ENCODE results near the gene WDR62. TPM values are rescaled to one million over a fixed set of nuclear protein-coding genes. Genes with fewer than 3 reads are reported as not detected.

The WDR62 gene
- polyA plus RNA-seq, 1 experiment, result 1.2 TPM

DNA sequence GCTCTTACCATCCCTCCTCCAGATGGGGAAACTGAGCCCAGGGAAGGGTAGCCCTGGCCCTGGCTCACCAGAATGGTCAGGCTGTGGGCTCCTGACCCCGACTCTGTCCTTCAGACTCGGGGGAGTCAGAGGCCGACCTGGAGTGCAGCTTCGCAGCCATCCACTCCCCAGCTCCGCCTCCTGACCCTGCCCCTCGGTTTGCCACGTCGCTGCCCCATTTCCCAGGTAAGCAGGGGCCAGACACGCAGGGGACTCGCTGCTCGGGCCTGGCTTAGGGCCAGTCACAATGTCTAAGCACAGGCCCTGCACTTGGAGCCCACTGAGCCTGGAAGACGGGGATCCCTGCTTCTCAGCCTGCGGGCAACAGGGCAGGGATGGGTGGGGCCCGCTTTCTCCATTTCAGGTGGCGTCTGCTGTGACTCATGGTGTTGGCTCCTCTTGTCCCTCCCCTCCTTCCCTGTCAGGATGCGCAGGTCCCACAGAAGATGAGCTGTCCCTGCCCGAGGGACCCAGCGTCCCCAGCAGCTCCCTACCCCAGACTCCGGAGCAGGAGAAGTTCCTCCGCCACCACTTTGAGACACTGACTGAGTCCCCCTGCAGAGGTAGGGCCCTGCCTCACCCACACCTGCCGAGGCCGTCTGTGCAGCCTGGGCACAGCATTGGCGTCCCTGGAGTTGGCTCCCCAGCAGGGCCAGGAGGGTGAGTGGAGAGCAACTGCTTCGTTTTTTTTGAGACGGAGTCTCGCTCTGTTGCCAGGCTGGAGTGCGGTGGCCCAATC, 47.0 kb downstream of the WDR62 start:
- DNase-seq (ENCODE audit: low read depth, low spot score), result no peak
- POLR2A ChIA-PET, result no interaction called here
- H3K27me3 ChIP-seq (ENCODE audit: control insufficient read depth, insufficient read depth, low read length), result no peaks in the 10 kb centered on the region
- H3K4me3 ChIP-seq (ENCODE audit: low read depth, low read length), result no peak overlapping the region
- CTCF ChIA-PET, result no interaction called here
- TF ChIP-seq, protein P1, sequence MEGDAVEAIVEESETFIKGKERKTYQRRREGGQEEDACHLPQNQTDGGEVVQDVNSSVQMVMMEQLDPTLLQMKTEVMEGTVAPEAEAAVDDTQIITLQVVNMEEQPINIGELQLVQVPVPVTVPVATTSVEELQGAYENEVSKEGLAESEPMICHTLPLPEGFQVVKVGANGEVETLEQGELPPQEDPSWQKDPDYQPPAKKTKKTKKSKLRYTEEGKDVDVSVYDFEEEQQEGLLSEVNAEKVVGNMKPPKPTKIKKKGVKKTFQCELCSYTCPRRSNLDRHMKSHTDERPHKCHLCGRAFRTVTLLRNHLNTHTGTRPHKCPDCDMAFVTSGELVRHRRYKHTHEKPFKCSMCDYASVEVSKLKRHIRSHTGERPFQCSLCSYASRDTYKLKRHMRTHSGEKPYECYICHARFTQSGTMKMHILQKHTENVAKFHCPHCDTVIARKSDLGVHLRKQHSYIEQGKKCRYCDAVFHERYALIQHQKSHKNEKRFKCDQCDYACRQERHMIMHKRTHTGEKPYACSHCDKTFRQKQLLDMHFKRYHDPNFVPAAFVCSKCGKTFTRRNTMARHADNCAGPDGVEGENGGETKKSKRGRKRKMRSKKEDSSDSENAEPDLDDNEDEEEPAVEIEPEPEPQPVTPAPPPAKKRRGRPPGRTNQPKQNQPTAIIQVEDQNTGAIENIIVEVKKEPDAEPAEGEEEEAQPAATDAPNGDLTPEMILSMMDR (IDR thresholded peaks at IDR 0.05; ENCODE audit: low read depth, low read length), result no peak
- no peaks in the 10 kb centered on the region for H3K9me3 ChIP-seq (ENCODE audit: control insufficient read depth, insufficient read depth, low read length)
- H3K27ac ChIP-seq (ENCODE audit: low read depth, low read length), result no peak overlapping the region

DNA sequence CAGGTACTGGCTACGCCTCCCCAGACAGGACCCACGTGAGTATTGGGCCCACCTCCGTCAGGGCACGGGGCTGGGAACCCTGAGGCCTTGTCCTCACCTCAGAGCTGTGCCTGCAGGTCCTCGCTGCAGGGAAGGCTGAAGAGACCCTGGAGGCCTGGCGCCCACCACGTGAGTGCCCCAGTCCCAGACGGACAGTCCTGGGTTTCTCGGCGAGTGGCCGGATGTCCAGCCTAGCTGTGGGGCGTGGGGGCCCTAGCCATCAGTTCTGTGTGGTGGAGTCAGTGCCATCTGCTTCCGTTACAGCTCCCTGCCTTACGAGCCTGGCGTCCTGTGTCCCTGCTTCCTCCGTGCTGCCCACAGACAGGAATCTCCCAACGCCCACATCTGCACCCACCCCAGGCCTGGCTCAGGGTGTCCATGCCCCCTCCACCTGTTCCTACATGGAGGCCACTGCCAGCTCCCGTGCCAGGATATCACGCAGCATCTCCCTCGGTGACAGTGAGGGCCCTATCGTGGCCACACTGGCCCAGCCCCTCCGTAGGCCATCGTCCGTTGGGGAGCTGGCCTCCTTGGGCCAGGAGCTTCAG, 48.4 kb downstream of the WDR62 start:
- no peak overlapping the region for H3K27ac ChIP-seq (ENCODE audit: low read depth, low read length)
- no peaks in the 10 kb centered on the region for H3K9me3 ChIP-seq (ENCODE audit: control insufficient read depth, insufficient read depth, low read length)
- no peak overlapping the region for H3K4me3 ChIP-seq (ENCODE audit: low read depth, low read length)
- no peaks in the 10 kb centered on the region for H3K27me3 ChIP-seq (ENCODE audit: control insufficient read depth, insufficient read depth, low read length)
- TF ChIP-seq, protein P1 (IDR thresholded peaks at IDR 0.05; ENCODE audit: low read depth, low read length), result no peak
- DNase-seq (ENCODE audit: low read depth, low spot score), result no peak
- CTCF ChIA-PET, result interaction anchor here (1.6 kb wide), 1 partner anchor 25 kb away, joined by 4 read pairs; no protein-coding TSS in a partner anchor
- POLR2A ChIA-PET, result interaction anchor here (0.9 kb wide), 1 partner anchor 12 kb away, joined by 3 read pairs; the partner anchor contains the start of gene POLR2I

GRCh38 chr19:36103842-36104552, 49.3 kb downstream of the WDR62 start:
- ChIA-PET CTCF (interaction anchor here (1.6 kb wide), 1 partner anchor 24 kb away, joined by 4 read pairs; no protein-coding TSS in a partner anchor), POLR2A (interaction anchor here (1.6 kb wide), 1 partner anchor 11 kb away, joined by 3 read pairs; the partner anchor contains the start of gene POLR2I)
- no peak overlapping the region for H3K27ac ChIP-seq (ENCODE audit: low read depth, low read length)
- TF ChIP-seq, protein P1 (IDR thresholded peaks at IDR 0.05; ENCODE audit: low read depth, low read length), result no peak
- H3K4me3 ChIP-seq (ENCODE audit: low read depth, low read length), result no peak overlapping the region
- H3K27me3 ChIP-seq (ENCODE audit: control insufficient read depth, insufficient read depth, low read length), result no peaks in the 10 kb centered on the region
- H3K9me3 ChIP-seq (ENCODE audit: control insufficient read depth, insufficient read depth, low read length), result no peaks in the 10 kb centered on the region
- no peak for DNase-seq (ENCODE audit: low read depth, low spot score)

DNA sequence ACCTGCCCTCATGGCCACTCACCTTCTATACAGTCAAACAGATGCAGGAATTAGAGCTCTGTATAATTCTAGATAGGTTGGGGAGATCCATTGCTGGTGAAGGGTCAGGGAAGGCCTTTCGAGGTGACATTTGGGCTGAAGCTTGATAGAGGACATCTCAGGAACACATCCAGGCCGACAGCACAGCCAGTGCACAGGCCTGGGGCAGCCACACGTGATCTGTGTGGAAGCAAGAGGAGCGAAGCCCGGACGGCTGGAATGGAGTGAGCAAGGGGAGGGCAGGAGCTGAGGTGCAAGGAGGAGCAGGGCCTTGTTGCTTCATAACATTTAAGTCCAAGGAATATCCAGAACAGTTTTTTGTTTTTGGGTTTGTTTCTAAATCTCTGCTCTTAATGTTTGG, 51.7 kb downstream of the WDR62 start:
- Histone ChIP-seq H3K27ac (ENCODE audit: low read depth, low read length) (no peak overlapping the region), H3K9me3 (ENCODE audit: control insufficient read depth, insufficient read depth, low read length) (no peaks in the 10 kb centered on the region), H3K27me3 (ENCODE audit: control insufficient read depth, insufficient read depth, low read length) (no peaks in the 10 kb centered on the region), H3K4me3 (ENCODE audit: low read depth, low read length) (no peak overlapping the region)
- DNase-seq (ENCODE audit: low read depth, low spot score), result no peak
- TF ChIP-seq, protein P1 (IDR thresholded peaks at IDR 0.05; ENCODE audit: low read depth, low read length), result no peak
- CTCF ChIA-PET, result no interaction called here
- POLR2A ChIA-PET, result interaction anchor here (1.6 kb wide), 1 partner anchor 8 kb away, joined by 4 read pairs; the partner anchor contains the start of genes POLR2I and TBCB

Data from AG04450 (cell line).